Type B pancreatic cell (in vitro differentiated cells): ENCODE results near the gene CEP164. TPM values are rescaled to one million over a fixed set of nuclear protein-coding genes. Genes with fewer than 3 reads are reported as not detected.

Source experiments
- DNase-seq: peaks from one replicate; pipeline ENCODE4 v3.0.0; 2021; ENCODE audit warnings: mixed read lengths; ENCODE audit not compliant: unreplicated experiment; ENCODE audit errors: extremely low spot score
- H3K27ac Mint-ChIP-seq: 2 replicates; pipeline ENCODE4 v1.8.0; 2021; ENCODE audit warnings: mild to moderate bottlenecking, mixed read lengths
- H3K27me3 Mint-ChIP-seq: 2 replicates; pipeline ENCODE4 v1.8.0; 2021; ENCODE audit warnings: mixed read lengths
- H3K36me3 Mint-ChIP-seq: 2 replicates; pipeline ENCODE4 v1.8.0; 2021; ENCODE audit warnings: mixed read lengths
- H3K4me1 Mint-ChIP-seq: one replicate; pipeline ENCODE4 v1.8.0; 2021; ENCODE audit warnings: mixed read lengths; ENCODE audit not compliant: unreplicated experiment
- H3K4me3 Mint-ChIP-seq: 2 replicates; pipeline ENCODE4 v1.8.0; 2021; ENCODE audit warnings: mild to moderate bottlenecking, mixed read lengths
- H3K9me3 Mint-ChIP-seq: 2 replicates; pipeline ENCODE4 v1.8.0; 2021; ENCODE audit warnings: mixed read lengths
- total RNA-seq: library from RNA; stranded (reverse); gene quantifications from 2 replicates; pipeline ENCODE4 v1.2.1, GENCODE V29; 2021; ENCODE audit warnings: low replicate concordance
- TF ChIP-seq, protein P1 (sequence below): fragments of 200-600 bp; sonication (generic); conservative IDR thresholded peaks from 2 replicates; pipeline ENCODE4 v1.5.0; 2021; ENCODE audit warnings: antibody characterized with exemption, mild to moderate bottlenecking

Gene CEP164
- total RNA-seq, 1 donor from 2014 or later, result 42.1 TPM

DNA sequence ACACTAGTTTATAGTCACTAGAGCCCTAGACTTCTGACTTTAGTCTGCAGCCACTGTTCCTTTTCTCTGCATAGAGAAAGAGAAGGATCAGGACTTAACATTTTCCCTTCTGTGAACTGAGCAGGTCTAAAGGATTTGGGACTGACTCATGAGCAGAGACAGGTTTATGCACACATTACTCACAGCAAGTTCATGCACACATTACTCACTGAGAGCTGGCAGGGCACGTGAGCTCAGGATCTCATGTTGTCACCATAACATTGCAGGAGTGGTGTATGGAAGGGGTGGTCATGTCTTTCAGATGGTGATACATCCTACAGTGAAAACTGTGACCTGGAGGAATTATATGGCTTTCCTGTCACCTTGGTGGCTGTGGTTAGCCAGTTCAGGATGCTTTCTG is 56.4 kb downstream of the CEP164 start:
- Mint-ChIP-seq H3K9me3 (no peaks in the 10 kb centered on the region), H3K27me3 (no peaks in the 10 kb centered on the region), H3K4me1 (no peaks in the 10 kb centered on the region), H3K4me3 (no peak overlapping the region), H3K27ac (no peak overlapping the region), H3K36me3 (peaks cover 7% of the 10 kb centered on the region)
- DNase-seq, result no peak
- TF ChIP-seq, protein P1, sequence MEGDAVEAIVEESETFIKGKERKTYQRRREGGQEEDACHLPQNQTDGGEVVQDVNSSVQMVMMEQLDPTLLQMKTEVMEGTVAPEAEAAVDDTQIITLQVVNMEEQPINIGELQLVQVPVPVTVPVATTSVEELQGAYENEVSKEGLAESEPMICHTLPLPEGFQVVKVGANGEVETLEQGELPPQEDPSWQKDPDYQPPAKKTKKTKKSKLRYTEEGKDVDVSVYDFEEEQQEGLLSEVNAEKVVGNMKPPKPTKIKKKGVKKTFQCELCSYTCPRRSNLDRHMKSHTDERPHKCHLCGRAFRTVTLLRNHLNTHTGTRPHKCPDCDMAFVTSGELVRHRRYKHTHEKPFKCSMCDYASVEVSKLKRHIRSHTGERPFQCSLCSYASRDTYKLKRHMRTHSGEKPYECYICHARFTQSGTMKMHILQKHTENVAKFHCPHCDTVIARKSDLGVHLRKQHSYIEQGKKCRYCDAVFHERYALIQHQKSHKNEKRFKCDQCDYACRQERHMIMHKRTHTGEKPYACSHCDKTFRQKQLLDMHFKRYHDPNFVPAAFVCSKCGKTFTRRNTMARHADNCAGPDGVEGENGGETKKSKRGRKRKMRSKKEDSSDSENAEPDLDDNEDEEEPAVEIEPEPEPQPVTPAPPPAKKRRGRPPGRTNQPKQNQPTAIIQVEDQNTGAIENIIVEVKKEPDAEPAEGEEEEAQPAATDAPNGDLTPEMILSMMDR, result no peak

DNA sequence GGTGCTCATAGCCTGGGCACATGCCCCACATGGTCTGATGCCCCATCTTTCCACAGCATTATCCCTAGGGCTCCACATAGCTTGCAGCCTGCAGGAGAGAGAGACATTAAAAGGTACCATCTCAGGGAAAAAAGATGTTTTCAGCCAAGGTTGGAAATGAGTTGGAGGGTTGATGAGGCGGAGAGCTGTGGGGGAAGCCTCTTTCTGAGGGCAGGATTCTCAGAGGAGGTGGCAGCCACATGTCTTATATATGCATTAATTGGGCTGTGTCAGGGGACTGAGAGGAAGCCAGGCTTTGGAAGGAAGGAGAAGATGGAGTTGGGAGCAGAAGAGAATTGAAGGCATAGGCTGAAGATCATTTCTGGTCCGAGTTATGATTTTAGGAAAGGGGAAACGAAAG is 57.8 kb downstream of the CEP164 start:
- H3K27me3 Mint-ChIP-seq, result no peaks in the 10 kb centered on the region

DNA sequence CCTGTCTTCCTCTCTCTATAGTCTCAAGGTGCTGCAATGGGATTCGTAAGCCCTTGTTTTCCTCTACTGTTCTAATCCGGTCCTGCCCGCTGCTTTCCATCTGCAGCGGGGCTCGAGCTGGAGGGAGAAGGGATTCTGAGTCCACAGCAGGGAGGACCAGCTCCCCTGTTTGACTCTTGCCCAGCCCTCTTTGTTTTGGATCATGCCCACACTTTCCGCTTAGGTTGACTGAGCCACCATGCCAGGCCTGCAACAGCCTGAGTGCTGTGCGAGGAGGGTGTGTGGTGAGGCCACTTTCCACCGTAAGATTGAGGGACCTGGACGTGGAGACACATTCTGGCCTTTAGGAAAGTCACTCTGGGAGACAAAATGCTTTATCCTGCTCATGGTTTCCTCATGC is 58.3 kb downstream of the CEP164 start:
- Mint-ChIP-seq H3K27ac (no peak overlapping the region), H3K36me3 (peaks cover 16% of the 10 kb centered on the region), H3K27me3 (no peaks in the 10 kb centered on the region), H3K9me3 (no peaks in the 10 kb centered on the region), H3K4me1 (no peaks in the 10 kb centered on the region), H3K4me3 (no peak overlapping the region)
- TF ChIP-seq, protein P1, result no peak
- no peak for DNase-seq

More for the DNA sequence above, 57.8 kb downstream of the CEP164 start:
- Mint-ChIP-seq H3K4me3 (no peak overlapping the region), H3K9me3 (no peaks in the 10 kb centered on the region), H3K27ac (no peak overlapping the region), H3K36me3 (peaks cover 14% of the 10 kb centered on the region), H3K4me1 (no peaks in the 10 kb centered on the region)
- TF ChIP-seq, protein P1, result no peak
- no peak for DNase-seq

DNA sequence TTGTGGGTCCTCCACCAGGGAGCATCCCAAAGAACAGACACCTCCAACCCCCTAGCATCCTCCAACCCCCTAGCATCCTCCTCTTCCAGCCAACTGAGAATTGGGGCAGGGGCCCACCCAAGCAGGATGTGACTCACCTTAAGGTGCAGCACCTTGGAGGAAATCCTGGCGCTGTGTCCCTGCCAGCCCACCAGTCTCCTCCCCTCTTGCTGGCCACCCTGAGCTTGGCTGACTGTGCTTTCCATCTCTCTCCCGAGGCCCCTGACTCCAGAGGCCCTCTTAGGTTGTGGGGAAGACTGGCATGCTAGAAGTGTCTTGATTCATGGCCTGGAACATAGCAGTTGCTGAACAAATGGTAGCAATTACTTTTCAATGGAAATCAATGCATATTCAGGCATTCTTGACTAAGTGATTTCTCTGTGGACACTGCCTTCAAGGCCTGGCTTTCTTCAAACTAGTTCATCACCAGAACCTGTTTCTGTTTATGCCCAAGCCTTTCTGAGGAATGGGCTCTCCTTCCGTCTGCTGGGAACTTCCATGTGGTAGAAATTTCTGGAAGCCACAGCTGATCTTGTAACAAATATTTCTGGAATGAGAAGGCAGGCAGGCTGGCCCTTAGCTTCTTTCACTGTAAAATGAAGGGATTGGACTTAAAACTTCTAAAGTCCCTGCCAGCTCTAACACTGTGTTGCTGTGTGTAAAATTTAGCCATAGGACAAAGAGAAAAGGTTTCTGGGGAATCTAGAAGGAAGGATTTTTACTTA is 60.5 kb downstream of the CEP164 start:
- Mint-ChIP-seq H3K4me1 (no peaks in the 10 kb centered on the region), H3K4me3 (no peak overlapping the region), H3K27ac (no peak overlapping the region), H3K27me3 (no peaks in the 10 kb centered on the region), H3K36me3 (peaks cover 23% of the 10 kb centered on the region), H3K9me3 (no peaks in the 10 kb centered on the region)
- TF ChIP-seq, protein P1, result no peak
- DNase-seq, result no peak

DNA sequence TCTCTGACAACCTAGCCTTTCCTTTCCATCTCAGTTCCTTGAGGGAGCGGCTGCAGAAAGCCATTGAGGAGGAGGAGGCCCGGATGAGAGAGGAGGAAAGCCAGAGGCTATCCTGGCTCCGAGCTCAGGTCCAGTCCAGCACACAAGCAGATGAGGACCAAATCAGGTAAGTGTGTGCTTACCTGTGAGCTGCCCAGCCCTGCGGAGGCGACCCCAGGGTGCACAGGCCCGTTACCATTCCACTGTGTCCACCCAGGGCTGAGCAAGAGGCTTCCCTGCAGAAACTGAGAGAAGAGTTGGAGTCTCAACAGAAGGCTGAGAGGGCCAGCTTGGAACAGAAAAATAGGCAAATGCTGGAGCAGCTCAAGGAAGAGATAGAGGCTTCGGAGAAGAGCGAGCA is 63.1 kb downstream of the CEP164 start:
- no peak for DNase-seq
- H3K9me3 Mint-ChIP-seq, result no peaks in the 10 kb centered on the region
- H3K4me1 Mint-ChIP-seq, result no peaks in the 10 kb centered on the region
- no peak overlapping the region for H3K27ac Mint-ChIP-seq
- no peak overlapping the region for H3K4me3 Mint-ChIP-seq
- peaks cover 23% of the 10 kb centered on the region for H3K36me3 Mint-ChIP-seq
- TF ChIP-seq, protein P1, result no peak
- no peaks in the 10 kb centered on the region for H3K27me3 Mint-ChIP-seq
